T-helper 2 cell treated with Interferon-gamma antibody and Interleukin-4, amounts not matched to agents 5 μg/mL and 100 μg/mL, for 36 hours (primary cell): ENCODE measurements around the gene PPAT.
A peak's percentile ranks its signal among the peaks of the same experiment; 100 is the strongest.
"Not testable (repeated sequence)": the region's sequence is repeated elsewhere in the genome, so short reads cannot be mapped to it uniquely, and the experiment has no call there.

Experiments used
- DNase-seq: peaks from one replicate; pipeline ENCODE4 v3.0.0; 2021; ENCODE audit warnings: low spot score
- H3K27ac Mint-ChIP-seq: one replicate; pipeline ENCODE4 v1.8.0; 2021; ENCODE audit warnings: mild to moderate bottlenecking, mixed read lengths
- H3K27me3 Mint-ChIP-seq: one replicate; pipeline ENCODE4 v1.8.0; 2021; ENCODE audit warnings: low read depth, mixed read lengths
- H3K36me3 Mint-ChIP-seq: one replicate; pipeline ENCODE4 v1.8.0; 2021; ENCODE audit warnings: low read depth, mixed read lengths
- H3K4me1 Mint-ChIP-seq: one replicate; pipeline ENCODE4 v1.8.0; 2021; ENCODE audit warnings: low read depth, mixed read lengths
- H3K4me3 Mint-ChIP-seq: one replicate; pipeline ENCODE4 v1.8.0; 2022; ENCODE audit warnings: mild to moderate bottlenecking, moderate library complexity, mixed read lengths
- H3K9me3 Mint-ChIP-seq: one replicate; pipeline ENCODE4 v1.8.0; 2021; ENCODE audit warnings: mixed read lengths

Gene PPAT

DNA sequence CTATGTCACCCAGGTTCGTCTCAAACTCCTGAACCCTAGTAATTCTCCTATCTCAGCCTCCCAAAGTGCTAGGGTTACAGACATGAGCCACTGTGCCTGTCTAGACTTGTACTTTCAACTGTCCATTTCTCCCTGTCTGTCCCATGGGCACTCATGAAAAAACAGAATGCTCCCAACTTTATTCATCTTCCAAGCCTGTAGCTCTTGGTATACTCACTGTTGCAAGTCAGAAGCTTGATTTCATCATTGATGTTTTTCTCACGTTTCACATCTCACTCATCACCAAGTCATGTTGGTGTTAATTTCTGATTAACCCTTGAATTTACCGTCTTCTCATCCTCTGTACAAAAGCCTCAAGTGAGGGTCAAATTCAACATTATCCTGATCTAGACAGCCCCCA, 24.7 kb upstream of the PPAT start:
- H3K9me3 Mint-ChIP-seq = no peaks in the 10 kb centered on the region
- DNase-seq = no peak
- H3K4me3 Mint-ChIP-seq = no peak overlapping the region
- peaks cover 13% of the 10 kb centered on the region for H3K4me1 Mint-ChIP-seq
- no peaks in the 10 kb centered on the region for H3K27me3 Mint-ChIP-seq
- no peak overlapping the region for H3K27ac Mint-ChIP-seq
- H3K36me3 Mint-ChIP-seq = peaks cover 56% of the 10 kb centered on the region

DNA sequence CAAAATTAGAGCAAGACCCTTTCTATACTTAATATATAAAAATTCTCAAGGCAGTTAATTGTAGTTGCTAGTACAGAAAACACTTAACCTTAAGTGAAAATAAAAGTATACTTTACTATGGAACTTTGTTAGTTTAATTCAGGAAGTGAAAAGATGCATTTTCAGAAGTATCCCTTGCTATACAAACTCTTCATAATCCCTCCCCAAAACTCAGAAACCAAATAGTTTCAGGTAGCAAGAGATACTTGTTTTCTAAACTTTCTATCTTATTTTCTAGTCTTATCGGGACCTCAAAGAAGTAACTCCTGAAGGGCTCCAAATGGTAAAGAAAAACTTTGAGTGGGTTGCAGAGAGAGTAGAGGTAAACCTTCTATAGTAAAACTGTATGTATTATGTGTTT, 14.9 kb upstream of the PPAT start:
- Mint-ChIP-seq H3K9me3 (peaks cover 3% of the 10 kb centered on the region), H3K27me3 (no peaks in the 10 kb centered on the region), H3K36me3 (peaks cover 77% of the 10 kb centered on the region), H3K27ac (no peak overlapping the region), H3K4me3 (no peak overlapping the region), H3K4me1 (peaks cover 18% of the 10 kb centered on the region)
- no peak for DNase-seq

DNA sequence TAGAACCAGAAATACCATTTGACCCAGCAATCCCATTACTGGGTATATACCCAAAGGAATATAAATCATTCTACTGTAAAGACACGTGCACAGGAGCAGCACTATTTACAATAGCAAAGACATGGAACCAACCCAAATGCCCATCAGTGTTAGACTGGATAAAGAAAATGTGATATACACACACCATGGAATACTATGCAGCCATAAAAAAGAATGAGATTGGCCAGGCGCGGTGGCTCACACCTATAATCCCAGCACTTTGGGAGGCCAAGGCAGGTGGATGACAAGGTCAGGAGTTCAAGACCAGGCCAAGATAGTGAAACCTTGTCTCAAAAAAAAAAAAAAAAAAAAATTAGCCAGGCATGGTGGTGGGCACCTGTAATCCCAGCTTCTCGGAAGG, 14.1 kb upstream of the PPAT start:
- not testable (repeated sequence) for H3K4me3 Mint-ChIP-seq, H3K27me3 Mint-ChIP-seq, H3K9me3 Mint-ChIP-seq, H3K27ac Mint-ChIP-seq, DNase-seq
- Mint-ChIP-seq H3K36me3 (peaks cover 77% of the 10 kb centered on the region), H3K4me1 (peaks cover 22% of the 10 kb centered on the region)

DNA sequence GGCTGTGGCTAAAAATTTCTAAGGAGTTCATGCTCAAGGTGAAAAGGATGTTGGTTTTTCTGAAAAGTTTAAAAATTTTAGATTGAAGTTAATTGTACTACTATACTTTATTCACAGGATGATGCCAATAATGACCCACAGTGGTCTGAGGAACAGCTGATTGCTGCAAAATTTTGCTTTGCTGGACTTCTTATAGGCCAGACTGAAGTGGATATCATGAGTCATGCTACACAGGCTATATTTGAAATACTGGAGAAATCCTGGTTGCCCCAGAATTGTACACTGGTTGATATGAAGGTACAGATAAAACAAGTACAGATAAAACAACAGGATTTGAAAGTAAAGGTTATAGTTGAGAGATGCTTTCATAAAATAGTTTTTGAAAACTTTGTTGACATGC, 12.9 kb upstream of the PPAT start:
- Mint-ChIP-seq H3K36me3 (peaks cover 75% of the 10 kb centered on the region), H3K4me3 (no peak overlapping the region), H3K27me3 (no peaks in the 10 kb centered on the region), H3K4me1 (peaks cover 29% of the 10 kb centered on the region), H3K27ac (peak overlapping the region; percentile 78), H3K9me3 (peaks cover 3% of the 10 kb centered on the region)
- DNase-seq = no peak

DNA sequence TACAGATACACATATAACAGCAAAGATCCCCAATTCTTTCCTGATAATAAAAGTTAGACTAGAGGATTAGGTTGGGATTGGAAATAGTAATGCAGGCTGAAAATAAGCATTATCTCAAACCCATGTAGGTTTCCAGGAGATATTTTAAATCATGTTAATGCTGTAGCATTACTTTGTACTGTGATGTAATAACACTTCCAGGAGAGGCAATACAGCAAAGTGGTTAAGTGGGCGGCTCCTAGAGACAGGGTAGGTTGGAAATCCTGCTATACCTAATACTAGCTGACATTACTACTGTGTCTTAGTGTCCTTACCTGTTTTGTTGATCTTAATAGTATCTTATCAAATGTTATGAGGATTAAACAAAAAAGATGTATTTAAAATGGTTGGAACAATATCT, 10.3 kb upstream of the PPAT start:
- Mint-ChIP-seq H3K4me3 (no peak overlapping the region), H3K4me1 (peaks cover 45% of the 10 kb centered on the region), H3K27me3 (no peaks in the 10 kb centered on the region), H3K27ac (no peak overlapping the region), H3K9me3 (peaks cover 3% of the 10 kb centered on the region), H3K36me3 (peaks cover 68% of the 10 kb centered on the region)
- no peak for DNase-seq

DNA sequence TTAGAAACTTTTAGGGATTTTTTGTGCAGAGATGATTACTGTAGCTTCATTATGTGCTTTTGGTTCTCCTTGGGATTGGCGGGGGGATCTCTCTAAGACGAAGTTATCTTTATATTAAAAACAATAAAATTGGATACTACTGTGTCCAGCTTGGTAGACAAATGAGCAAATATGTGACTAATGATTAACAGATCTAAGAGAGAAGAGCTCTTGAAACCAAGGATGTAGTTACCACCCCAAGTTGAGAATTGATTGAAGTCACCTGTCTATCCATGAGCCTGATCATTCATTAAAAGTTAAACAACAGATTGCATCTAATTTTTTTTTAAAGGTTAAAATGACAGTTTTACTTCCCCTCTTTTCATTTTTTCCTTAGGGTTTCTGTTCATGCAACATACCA, 9.3 kb upstream of the PPAT start:
- Mint-ChIP-seq H3K27me3 (no peaks in the 10 kb centered on the region), H3K4me1 (peaks cover 52% of the 10 kb centered on the region), H3K4me3 (no peak overlapping the region), H3K27ac (peak overlapping the region; percentile 35), H3K36me3 (peaks cover 66% of the 10 kb centered on the region), H3K9me3 (peaks cover 3% of the 10 kb centered on the region)
- DNase-seq = no peak

DNA sequence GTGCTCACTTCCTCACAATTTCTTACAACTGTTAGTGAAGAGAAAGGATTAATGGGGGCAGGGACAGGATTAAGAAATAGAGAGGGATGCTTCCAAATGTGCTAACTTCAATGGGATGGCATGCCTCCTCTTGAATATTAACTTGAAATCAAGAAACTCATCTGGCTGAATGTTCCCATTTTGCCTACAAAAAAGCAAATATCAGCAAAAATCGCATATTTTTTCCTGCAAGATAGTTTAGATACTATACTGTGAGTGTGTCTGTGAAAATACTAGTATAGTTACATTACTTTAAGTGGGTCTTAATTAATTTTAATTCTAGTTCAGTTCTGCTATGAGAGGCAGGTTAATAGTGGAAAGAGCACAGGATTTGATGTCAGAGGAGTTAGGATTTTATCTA, 5.6 kb upstream of the PPAT start:
- Mint-ChIP-seq H3K27me3 (no peaks in the 10 kb centered on the region), H3K4me3 (no peak overlapping the region)

DNA sequence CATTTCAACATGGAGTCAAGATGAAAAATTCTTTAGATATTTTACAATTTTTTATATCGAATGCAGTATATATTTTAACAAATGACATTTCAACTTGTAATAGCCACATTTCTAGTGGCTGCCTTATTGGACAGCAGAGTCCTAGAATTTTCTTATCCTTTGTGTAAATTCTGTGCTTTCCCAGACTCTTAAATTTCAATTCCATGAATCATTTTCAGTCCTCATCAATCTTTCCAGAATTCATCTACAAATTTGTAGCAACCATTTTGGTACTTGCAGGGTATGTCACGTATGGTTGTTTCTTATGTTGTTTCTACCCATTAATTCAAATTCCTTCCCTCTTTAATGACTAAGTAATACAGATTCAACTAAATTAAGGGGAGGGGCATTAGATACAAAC, 3.4 kb upstream of the PPAT start:
- Mint-ChIP-seq H3K27me3 (no peaks in the 10 kb centered on the region), H3K27ac (peak overlapping the region; percentile 11), H3K36me3 (peaks cover 34% of the 10 kb centered on the region), H3K4me1 (peaks cover 43% of the 10 kb centered on the region), H3K4me3 (no peak overlapping the region), H3K9me3 (no peaks in the 10 kb centered on the region)
- no peak for DNase-seq

More for the DNA sequence above, 5.6 kb upstream of the PPAT start:
- H3K27ac Mint-ChIP-seq = no peak overlapping the region
- DNase-seq = no peak
- peaks cover 50% of the 10 kb centered on the region for H3K4me1 Mint-ChIP-seq
- peaks cover 49% of the 10 kb centered on the region for H3K36me3 Mint-ChIP-seq
- no peaks in the 10 kb centered on the region for H3K9me3 Mint-ChIP-seq

DNA sequence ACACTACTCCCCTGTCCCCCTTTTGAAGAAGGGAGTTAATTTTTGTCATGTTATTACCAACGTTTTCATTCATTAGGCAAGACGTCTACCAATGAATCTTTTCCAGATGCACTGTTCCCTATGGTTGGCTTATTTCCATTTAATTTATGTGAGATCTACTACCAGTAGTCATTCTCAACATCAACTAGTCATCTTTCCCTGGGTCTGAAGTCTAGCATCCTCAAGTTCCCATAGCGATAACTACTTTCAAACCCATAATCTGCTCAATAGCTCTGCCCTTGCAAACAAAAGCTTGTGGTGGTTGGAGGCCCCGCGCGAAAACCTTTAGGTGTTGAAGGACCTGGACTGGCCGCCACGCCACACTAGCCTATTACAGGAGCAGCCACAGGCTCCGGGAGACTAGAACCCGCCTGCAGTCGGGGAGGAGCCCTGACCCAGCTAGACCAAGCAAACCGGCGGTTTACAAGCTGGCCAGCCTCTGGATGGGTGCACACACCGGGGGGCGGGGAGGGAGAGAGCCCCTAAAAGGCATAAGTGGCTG, 746 bp downstream of the PPAT start:
- Mint-ChIP-seq H3K36me3 (peaks cover 11% of the 10 kb centered on the region), H3K4me3 (peak overlapping the region; percentile 93), H3K27ac (peak overlapping the region; percentile 79), H3K9me3 (no peaks in the 10 kb centered on the region), H3K27me3 (no peaks in the 10 kb centered on the region), H3K4me1 (peaks cover 28% of the 10 kb centered on the region)
- peak; percentile 31 for DNase-seq

DNA sequence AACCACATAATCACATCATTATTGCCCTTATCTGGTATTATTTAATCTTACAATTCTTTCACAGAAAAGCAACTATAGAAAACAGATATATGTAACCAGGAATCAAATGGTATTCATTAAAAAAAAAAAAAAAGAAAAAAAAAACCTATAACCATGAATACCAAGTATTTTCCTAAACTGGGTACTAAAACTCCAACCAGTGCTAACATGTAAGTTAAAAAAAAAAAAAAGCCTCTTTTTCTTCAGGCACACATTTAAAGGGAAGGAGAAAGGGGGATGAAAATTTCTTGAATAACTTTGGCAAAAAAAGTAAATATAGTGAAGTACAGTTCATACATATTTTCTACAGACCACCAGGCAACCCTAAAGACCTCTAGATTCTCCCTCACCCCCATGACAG, 2.1 kb downstream of the PPAT start:
- Mint-ChIP-seq H3K36me3 (peaks cover 5% of the 10 kb centered on the region), H3K9me3 (no peaks in the 10 kb centered on the region), H3K4me1 (peaks cover 24% of the 10 kb centered on the region), H3K27ac (no peak overlapping the region), H3K27me3 (no peaks in the 10 kb centered on the region), H3K4me3 (peak overlapping the region; percentile 93)
- DNase-seq = no peak

DNA sequence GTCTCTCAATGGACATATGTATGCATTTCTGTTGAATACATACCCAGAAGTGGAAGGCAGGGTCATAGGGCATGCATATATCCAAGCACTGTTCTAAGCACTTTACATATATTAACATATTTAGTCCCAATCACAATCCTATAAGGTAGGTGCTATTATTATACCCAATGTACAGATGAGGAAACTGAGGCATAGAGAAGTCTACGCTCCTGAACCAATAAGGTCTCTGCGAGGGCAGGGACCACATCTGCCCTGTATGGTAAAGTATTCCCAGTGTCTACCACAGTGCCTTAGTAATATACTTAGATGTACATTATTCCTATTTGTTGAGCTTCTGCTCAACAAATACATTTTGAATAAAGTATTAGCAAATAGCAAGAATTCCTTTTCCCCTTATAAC, 5.2 kb downstream of the PPAT start:
- no peak for DNase-seq
- H3K36me3 Mint-ChIP-seq = peaks cover 7% of the 10 kb centered on the region
- no peak overlapping the region for H3K27ac Mint-ChIP-seq
- H3K9me3 Mint-ChIP-seq = peaks cover 4% of the 10 kb centered on the region
- no peak overlapping the region for H3K4me3 Mint-ChIP-seq
- no peaks in the 10 kb centered on the region for H3K27me3 Mint-ChIP-seq
- peaks cover 24% of the 10 kb centered on the region for H3K4me1 Mint-ChIP-seq

DNA sequence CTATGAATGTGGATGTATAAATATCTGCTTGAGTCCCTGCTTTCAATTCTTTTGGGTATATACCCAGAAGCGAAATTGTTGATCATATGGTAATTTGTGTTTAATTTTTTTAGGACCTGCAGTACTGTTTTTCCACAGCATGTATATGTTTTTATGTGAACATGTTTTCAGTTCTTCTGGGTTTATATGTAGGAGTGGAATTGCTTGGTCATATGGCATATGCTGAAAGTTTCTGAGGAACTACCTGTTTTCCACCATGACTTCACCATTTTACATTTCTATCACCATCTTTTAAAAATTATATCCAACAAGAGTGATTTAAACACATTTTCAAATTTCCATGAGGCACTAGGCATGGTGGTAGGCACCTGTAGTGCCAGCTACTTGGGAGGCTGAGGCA, 8.2 kb downstream of the PPAT start:
- peaks cover 15% of the 10 kb centered on the region for H3K4me1 Mint-ChIP-seq
- no peak overlapping the region for H3K27ac Mint-ChIP-seq
- peaks cover 4% of the 10 kb centered on the region for H3K9me3 Mint-ChIP-seq
- no peak for DNase-seq
- peaks cover 7% of the 10 kb centered on the region for H3K36me3 Mint-ChIP-seq
- no peaks in the 10 kb centered on the region for H3K27me3 Mint-ChIP-seq
- H3K4me3 Mint-ChIP-seq = no peak overlapping the region

DNA sequence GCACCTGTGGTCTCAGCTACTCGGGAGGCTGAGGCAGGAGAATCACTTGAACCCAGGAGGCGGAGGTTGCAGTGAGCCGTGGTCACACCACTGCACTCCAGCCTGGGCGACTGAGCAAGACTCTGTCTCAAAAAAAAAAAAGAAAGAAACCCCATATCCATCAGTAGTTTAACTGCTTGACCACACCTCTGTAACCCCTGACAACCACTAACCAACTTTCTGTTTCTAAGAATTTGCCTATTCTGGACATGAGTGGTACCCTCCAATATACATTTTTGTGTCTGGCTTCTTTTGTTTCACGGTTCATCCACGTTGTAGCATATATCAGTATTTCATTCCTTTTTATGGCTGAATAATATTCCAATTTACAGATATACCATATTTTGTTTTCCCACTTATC, 9.1 kb downstream of the PPAT start:
- Mint-ChIP-seq H3K9me3 (peaks cover 4% of the 10 kb centered on the region), H3K36me3 (peaks cover 7% of the 10 kb centered on the region), H3K27ac (no peak overlapping the region), H3K4me1 (peaks cover 14% of the 10 kb centered on the region), H3K4me3 (no peak overlapping the region), H3K27me3 (no peaks in the 10 kb centered on the region)
- no peak for DNase-seq

DNA sequence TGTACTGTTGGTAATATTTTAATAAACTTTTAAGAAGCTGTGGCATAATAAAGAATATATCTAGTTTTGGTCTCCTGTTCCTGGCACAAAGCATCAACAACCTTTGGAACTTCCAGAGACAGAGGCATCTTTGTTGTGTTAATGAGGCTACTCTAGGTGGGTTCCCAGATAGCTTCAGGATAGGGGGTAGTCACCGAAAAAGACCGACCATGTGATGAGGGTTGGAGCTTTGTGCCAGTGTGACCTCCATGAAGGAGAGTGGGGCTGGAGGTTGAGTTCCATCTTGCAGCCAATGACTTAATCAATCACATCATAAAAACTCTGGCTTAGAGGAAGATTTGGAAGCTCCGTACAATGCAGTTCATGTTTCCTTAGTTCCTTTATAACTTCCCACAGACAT, 9.9 kb downstream of the PPAT start:
- H3K4me3 Mint-ChIP-seq = no peak overlapping the region
- no peaks in the 10 kb centered on the region for H3K27me3 Mint-ChIP-seq
- H3K4me1 Mint-ChIP-seq = peaks cover 13% of the 10 kb centered on the region
- H3K9me3 Mint-ChIP-seq = peaks cover 4% of the 10 kb centered on the region
- H3K27ac Mint-ChIP-seq = no peak overlapping the region
- peaks cover 7% of the 10 kb centered on the region for H3K36me3 Mint-ChIP-seq
- no peak for DNase-seq

DNA sequence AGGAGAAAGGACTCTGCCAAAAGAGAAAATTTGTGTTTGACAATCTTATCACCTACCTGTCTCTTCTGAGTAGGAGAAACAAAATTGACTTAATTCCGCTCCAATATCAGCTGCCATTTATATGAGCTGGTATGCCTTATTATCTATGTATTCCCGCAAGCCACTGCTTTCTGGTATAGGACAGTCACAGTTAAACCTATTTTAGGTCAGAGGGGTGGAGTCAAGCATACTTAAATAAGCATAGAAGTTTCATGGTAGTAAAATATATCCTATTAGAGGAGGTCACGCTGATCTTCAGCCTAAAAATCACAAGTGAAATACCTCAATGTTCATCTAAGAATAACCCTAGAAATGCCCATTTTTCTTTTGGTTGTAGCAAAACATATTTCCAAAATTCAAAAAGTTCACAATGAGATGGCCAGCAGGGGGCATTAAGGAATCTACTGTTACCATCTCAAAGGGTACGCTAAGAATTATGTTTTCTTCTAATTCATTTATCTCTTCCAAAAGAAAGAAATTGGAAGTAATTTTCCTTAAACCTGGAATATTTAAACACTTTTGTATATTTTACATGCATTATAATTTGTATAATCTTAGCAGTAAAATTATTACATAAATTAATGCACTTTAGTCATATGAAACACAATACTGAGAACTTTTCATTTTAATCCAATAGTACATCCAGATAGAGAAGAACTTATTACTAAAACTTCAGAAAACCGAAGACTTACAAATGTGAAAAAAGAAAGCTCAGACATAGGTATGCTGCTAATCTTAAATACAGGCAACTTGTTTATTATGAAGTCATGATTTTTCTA, 10.5 kb downstream of the PPAT start:
- peaks cover 7% of the 10 kb centered on the region for H3K36me3 Mint-ChIP-seq
- H3K9me3 Mint-ChIP-seq = peaks cover 4% of the 10 kb centered on the region
- no peak overlapping the region for H3K27ac Mint-ChIP-seq
- H3K4me3 Mint-ChIP-seq = no peak overlapping the region
- H3K27me3 Mint-ChIP-seq = no peaks in the 10 kb centered on the region
- DNase-seq = no peak
- H3K4me1 Mint-ChIP-seq = peaks cover 15% of the 10 kb centered on the region
